NT2/D1 (cell line): ENCODE data around the gene PDGFRB.

ENCODE experiments used
- SUZ12 ChIP-seq: IDR thresholded peaks from 2 replicates; pipeline ENCODE4 v1.6.1; 2011; ENCODE audit not compliant: insufficient read length, insufficient read depth; ENCODE audit errors: extremely low read depth
- YY1 ChIP-seq: IDR thresholded peaks from 2 replicates; pipeline ENCODE4 v1.6.1; 2011; ENCODE audit not compliant: insufficient read length, insufficient read depth
- ZNF274 ChIP-seq: IDR thresholded peaks from 2 replicates; pipeline ENCODE4 v1.6.1; 2011; ENCODE audit warnings: mild to moderate bottlenecking, low read depth, low read length

DNA sequence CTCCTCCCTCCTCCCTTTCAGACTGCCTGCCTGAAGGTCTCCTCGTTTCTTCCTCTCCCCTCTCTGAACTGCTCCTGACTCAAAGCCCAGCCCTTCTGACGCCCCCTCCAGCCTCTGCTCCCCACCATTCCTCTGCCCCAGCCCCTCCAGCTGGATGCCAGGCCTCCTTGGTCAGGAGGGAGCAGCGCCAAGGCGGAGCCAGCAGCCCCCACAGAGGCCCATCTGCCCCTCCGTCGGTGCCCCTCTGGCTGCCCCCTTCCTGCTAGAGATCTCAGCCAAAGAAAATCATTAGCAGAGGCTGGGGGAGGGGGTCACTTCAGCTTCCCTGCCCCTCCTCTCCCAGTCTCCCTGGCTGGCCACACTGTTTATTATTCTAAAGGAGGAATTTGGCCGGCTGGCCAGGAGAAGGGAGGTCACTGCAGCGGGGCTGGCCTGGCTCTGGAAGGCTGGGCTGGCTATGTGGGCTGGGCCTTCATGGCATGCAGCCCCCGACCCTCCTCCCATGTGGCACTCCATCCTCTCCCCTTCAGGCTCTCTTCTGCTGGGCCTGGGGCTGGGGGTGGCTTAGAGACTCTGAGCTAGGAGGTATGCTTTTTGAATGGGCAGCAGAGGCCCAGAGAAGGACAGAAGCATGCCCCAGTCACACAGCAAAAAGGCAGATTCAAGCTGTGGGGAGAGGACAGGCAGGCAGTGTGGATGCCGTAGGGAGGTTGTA, 16.9 kb downstream of the PDGFRB start:
- TF ChIP-seq SUZ12 = no peak
- no peak for TF ChIP-seq ZNF274
- TF ChIP-seq YY1 = no peak
